Trophoblast cell (in vitro differentiated cells and primary cell): Measurements from ENCODE around the gene LZTS3.

Source experiments
- DNase-seq, 2 donors: peaks; one replicate each; pipeline ENCODE4 v3.0.0-alpha.2; 2016
- H2AFZ ChIP-seq: 2 replicates; pipeline ENCODE4 v1.6.1; 2013; ENCODE audit warnings: low read length, moderate library complexity, mild to moderate bottlenecking; ENCODE audit not compliant: insufficient read depth, poor library complexity
- H2AK5ac ChIP-seq: 2 replicates; pipeline ENCODE4 v1.6.1; 2013; ENCODE audit warnings: mild to moderate bottlenecking, low read length
- H2BK120ac ChIP-seq: 2 replicates; pipeline ENCODE4 v1.6.1; 2013; ENCODE audit warnings: low read length, mild to moderate bottlenecking, moderate library complexity; ENCODE audit not compliant: insufficient read depth, poor library complexity
- H2BK12ac ChIP-seq: 2 replicates; pipeline ENCODE4 v1.6.1; 2013; ENCODE audit warnings: mild to moderate bottlenecking, low read length, moderate library complexity
- H2BK5ac ChIP-seq: 2 replicates; pipeline ENCODE4 v1.6.1; 2013; ENCODE audit warnings: low read length, low read depth, moderate library complexity, mild to moderate bottlenecking; ENCODE audit not compliant: poor library complexity
- H3K14ac ChIP-seq: 2 replicates; pipeline ENCODE4 v1.6.1; 2013; ENCODE audit warnings: mild to moderate bottlenecking, low read length
- H3K18ac ChIP-seq: 2 replicates; pipeline ENCODE4 v1.6.1; 2013; ENCODE audit warnings: mild to moderate bottlenecking, low read length
- H3K23ac ChIP-seq: 2 replicates; pipeline ENCODE4 v1.6.1; 2013; ENCODE audit warnings: low read length
- H3K27ac ChIP-seq: 2 replicates; pipeline ENCODE4 v1.5.1; 2013; ENCODE audit warnings: low read depth, mild to moderate bottlenecking, inconsistent platforms, low read length, moderate library complexity
- H3K27me3 ChIP-seq: 2 replicates; pipeline ENCODE4 v1.6.1; 2013; ENCODE audit warnings: inconsistent platforms, mild to moderate bottlenecking, low read length, moderate library complexity; ENCODE audit not compliant: insufficient read depth
- H3K36me3 ChIP-seq, 2 experiments: 1 replicate in 1 of 2; 2 replicates in 1 of 2; pipeline ENCODE4 v1.6.1; 2013; ENCODE audit warnings: low read length in 2 of 2, mild to moderate bottlenecking in 2 of 2, moderate library complexity in 1 of 2; ENCODE audit not compliant: insufficient read depth in 2 of 2, control insufficient read depth in 1 of 2
- H3K4ac ChIP-seq: 2 replicates; pipeline ENCODE4 v1.6.1; 2013; ENCODE audit warnings: low read depth, mild to moderate bottlenecking, low read length, moderate library complexity
- H3K4me1 ChIP-seq, 2 experiments: 1 replicate in 1 of 2; 2 replicates in 1 of 2; pipeline ENCODE4 v1.6.1; 2013; ENCODE audit warnings: low read length in 2 of 2, mild to moderate bottlenecking in 2 of 2, moderate library complexity in 1 of 2; ENCODE audit not compliant: insufficient read depth in 2 of 2, control insufficient read depth in 1 of 2
- H3K4me2 ChIP-seq: 2 replicates; pipeline ENCODE4 v1.6.1; 2013; ENCODE audit warnings: inconsistent platforms, mild to moderate bottlenecking, low read length, moderate library complexity
- H3K4me3 ChIP-seq: 2 replicates; pipeline ENCODE4 v1.5.1; 2013; ENCODE audit warnings: mild to moderate bottlenecking, low read depth, low read length, inconsistent platforms
- H3K79me1 ChIP-seq: one replicate; pipeline ENCODE4 v1.6.1; 2013; ENCODE audit warnings: low read length
- H3K79me2 ChIP-seq: 2 replicates; pipeline ENCODE4 v1.6.1; 2013; ENCODE audit warnings: low read length, mild to moderate bottlenecking; ENCODE audit not compliant: control insufficient read depth, insufficient read depth, poor library complexity
- H3K9ac ChIP-seq: 2 replicates; pipeline ENCODE4 v1.6.1; 2013; ENCODE audit warnings: mild to moderate bottlenecking, low read length
- H3K9me3 ChIP-seq: 2 replicates; pipeline ENCODE4 v1.6.1; 2013; ENCODE audit warnings: low read depth, mild to moderate bottlenecking, control low read depth, inconsistent platforms, low read length; ENCODE audit not compliant: insufficient read depth
- H4K12ac ChIP-seq: 2 replicates; pipeline ENCODE4 v1.6.1; 2013; ENCODE audit warnings: low read depth, mild to moderate bottlenecking, low read length, moderate library complexity
- H4K8ac ChIP-seq: 2 replicates; pipeline ENCODE4 v1.6.1; 2013; ENCODE audit warnings: low read depth, mild to moderate bottlenecking, low read length, moderate library complexity
- H4K91ac ChIP-seq: one replicate; pipeline ENCODE4 v1.6.1; 2013; ENCODE audit warnings: low read depth, mild to moderate bottlenecking, low read length, moderate library complexity
- WGBS: extraction: QIAGEN DNeasy Blood & Tissue Kit; methylation state at CpG from one replicate; pipeline ENCODE4 v1.1.7; 2013; ENCODE audit warnings: missing lambda C conversion rate; ENCODE audit not compliant: insufficient read length, insufficient coverage; ENCODE audit errors: extremely low coverage; 5-methylcytosine and 5-hydroxymethylcytosine counted together

The LZTS3 gene

DNA sequence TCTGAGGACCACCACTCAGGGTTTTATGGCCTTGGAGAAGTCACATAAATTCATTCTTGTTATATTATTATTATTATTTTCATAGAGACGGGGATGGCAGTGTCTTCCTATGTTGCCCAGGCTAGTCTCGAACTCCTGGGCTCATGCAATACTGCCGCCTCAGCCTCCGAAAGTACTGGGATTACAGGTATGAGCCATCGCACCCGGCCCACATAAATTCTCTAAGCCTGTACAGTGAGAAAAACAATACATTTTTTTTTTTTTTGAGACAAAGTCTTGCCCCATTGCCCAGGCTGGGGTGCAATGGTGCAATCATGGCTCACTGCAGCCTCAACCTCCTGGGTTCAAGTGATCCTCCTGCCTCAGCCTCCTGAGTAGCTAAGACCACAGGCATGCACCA, 12.9 kb downstream of the LZTS3 start:
- no peak overlapping the region for H3K9ac ChIP-seq
- no peak overlapping the region for H3K27ac ChIP-seq
- no peak for DNase-seq
- H4K12ac ChIP-seq: no peak overlapping the region
- no peak overlapping the region for H3K4me3 ChIP-seq
- H3K27me3 ChIP-seq: no peaks in the 10 kb centered on the region
- H4K8ac ChIP-seq: no peak overlapping the region
- H4K91ac ChIP-seq: no peak overlapping the region
- no peak overlapping the region for H3K23ac ChIP-seq
- no peak overlapping the region for H2BK5ac ChIP-seq
- no peak overlapping the region for H2AK5ac ChIP-seq
- H3K4me1 ChIP-seq: peaks cover 5 to 6% of the 10 kb centered on the region in 2 experiments
- H3K79me1 ChIP-seq: peaks cover 4% of the 10 kb centered on the region
- H3K79me2 ChIP-seq: peaks cover 14% of the 10 kb centered on the region
- no peak overlapping the region for H3K4ac ChIP-seq
- no peak overlapping the region for H3K4me2 ChIP-seq
- WGBS: no CpG with 5 or more reads among the region's 6 CpGs
- no peak overlapping the region for H2BK12ac ChIP-seq
- no peak overlapping the region for H3K14ac ChIP-seq
- H2AFZ ChIP-seq: no peak overlapping the region
- H3K18ac ChIP-seq: no peak overlapping the region
- no peaks in the 10 kb centered on the region for H3K9me3 ChIP-seq
- H3K36me3 ChIP-seq: peaks cover 0 to 5% of the 10 kb centered on the region in 2 experiments
- no peak overlapping the region for H2BK120ac ChIP-seq

DNA sequence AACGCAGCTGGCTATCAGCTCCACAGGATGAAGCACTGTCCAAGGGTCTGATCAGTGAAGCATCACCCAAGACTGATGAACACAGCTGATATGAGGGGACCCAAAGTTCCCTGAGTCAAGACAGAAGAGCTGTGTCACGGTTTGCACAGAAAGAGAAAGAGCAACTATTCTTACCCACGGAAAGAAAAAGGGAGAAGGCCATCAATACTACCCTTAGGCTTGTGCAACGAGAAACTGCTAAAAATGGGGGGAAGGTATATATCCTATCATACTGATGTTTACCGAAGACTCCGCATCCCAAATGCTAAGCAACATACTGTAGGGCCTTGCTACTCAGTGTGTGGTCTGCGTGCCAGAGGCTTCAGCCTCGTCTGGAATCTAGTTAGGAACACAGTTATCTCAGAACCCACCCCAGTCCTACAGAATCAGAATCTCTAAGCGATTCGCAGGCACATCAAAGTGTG, 14.3 kb downstream of the LZTS3 start:
- peak in 1 of 2 donors; percentile 33 for DNase-seq
- Histone ChIP-seq H2AK5ac (peak overlapping the region; percentile 41), H3K79me1 (peaks cover 4% of the 10 kb centered on the region), H3K4me2 (peak overlapping the region; percentile 88), H4K91ac (peak overlapping the region; percentile 42), H2AFZ (no peak overlapping the region), H3K9me3 (no peaks in the 10 kb centered on the region), H3K79me2 (peaks cover 14% of the 10 kb centered on the region), H3K4me1 (peaks cover 5 to 6% of the 10 kb centered on the region in 2 experiments), H3K36me3 (peaks cover 3 to 6% of the 10 kb centered on the region in 2 experiments), H3K14ac (peak overlapping the region; percentile 68), H4K12ac (peak overlapping the region; percentile 22), H3K9ac (peak overlapping the region; percentile 92), H3K18ac (no peak overlapping the region), H3K4ac (peak overlapping the region; percentile 100), H3K27me3 (no peaks in the 10 kb centered on the region), H2BK120ac (no peak overlapping the region), H3K4me3 (peak overlapping the region; percentile 98), H2BK5ac (peak overlapping the region; percentile 2), H3K23ac (no peak overlapping the region), H4K8ac (peak overlapping the region; percentile 77), H2BK12ac (no peak overlapping the region), H3K27ac (no peak overlapping the region)
- no CpG with 5 or more reads among the region's 10 CpGs for WGBS

DNA sequence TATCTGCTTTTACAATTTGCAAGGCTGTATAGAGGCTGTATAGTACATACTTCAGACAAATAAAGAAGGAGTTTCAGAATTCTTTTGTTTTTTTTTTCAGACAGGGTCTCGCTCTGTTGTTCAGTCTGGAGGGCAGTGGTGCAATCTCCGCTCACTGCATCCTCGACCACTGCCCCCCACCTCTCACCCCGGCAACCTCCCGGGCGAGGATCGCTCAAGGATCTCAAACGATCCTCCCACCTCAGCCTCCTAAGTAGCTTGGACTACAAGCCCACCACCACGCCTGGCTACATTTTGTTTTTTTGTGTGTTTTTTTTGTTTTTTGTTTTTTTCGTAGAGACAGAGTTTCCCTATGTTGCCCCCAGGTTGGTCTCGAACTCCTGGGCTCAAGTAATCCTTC, 15.5 kb downstream of the LZTS3 start:
- peak overlapping the region; percentile 76 for H3K4ac ChIP-seq
- H3K18ac ChIP-seq: no peak overlapping the region
- no peaks in the 10 kb centered on the region for H3K9me3 ChIP-seq
- H3K4me3 ChIP-seq: no peak overlapping the region
- no peak for DNase-seq
- H2AFZ ChIP-seq: no peak overlapping the region
- no CpG with 5 or more reads among the region's 11 CpGs for WGBS
- no peaks in the 10 kb centered on the region for H3K27me3 ChIP-seq
- no peak overlapping the region for H3K14ac ChIP-seq
- H3K27ac ChIP-seq: no peak overlapping the region
- no peak overlapping the region for H4K91ac ChIP-seq
- H3K79me1 ChIP-seq: peaks cover 4% of the 10 kb centered on the region
- no peak overlapping the region for H3K4me2 ChIP-seq
- no peak overlapping the region for H2BK5ac ChIP-seq
- H3K36me3 ChIP-seq: peaks cover 3 to 6% of the 10 kb centered on the region in 2 experiments
- no peak overlapping the region for H2BK12ac ChIP-seq
- H2BK120ac ChIP-seq: no peak overlapping the region
- H4K8ac ChIP-seq: no peak overlapping the region
- H3K23ac ChIP-seq: no peak overlapping the region
- H3K4me1 ChIP-seq: peaks cover 5 to 6% of the 10 kb centered on the region in 2 experiments
- H3K9ac ChIP-seq: no peak overlapping the region
- H3K79me2 ChIP-seq: peaks cover 14% of the 10 kb centered on the region
- H2AK5ac ChIP-seq: no peak overlapping the region
- H4K12ac ChIP-seq: no peak overlapping the region

DNA sequence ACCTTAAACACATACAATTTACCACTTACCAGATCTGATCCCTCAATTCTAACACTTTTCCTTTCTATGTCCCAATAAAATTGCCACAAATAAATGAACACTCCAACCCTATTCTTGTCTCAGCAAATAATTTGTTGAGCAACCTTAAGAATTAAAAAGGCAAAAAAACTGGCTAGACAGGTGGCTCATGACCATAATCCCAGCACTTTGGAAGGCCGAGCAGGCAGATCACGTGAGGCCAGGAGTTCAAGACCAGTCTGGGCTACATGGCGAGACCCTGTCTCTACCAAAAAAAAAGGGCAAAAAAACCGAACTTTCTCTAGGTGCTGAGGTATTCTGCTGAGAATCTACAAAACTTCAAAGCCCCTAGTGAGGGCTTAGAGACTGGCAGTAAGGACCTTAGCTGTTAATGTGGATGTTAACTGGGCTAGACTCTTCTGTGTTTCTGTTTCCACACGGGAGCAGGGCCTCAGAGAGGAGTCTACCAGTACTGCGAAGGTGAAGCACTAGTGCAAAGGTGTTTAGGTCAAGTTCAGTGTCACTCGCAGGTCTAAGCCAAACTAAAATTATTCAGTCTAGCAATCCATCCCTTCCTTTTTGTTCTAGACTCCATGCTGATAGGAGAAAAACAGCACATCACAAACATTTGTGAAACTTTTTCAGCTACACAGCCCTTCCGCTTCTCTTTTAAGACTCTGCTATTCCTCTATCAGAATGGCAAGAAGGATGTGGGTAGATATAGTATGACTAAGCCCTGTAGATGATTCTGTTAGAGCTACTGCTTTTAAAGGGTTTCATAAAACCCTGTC, 16.3 kb downstream of the LZTS3 start:
- no peak overlapping the region for H2AFZ ChIP-seq
- no peak overlapping the region for H4K91ac ChIP-seq
- no peak overlapping the region for H2BK120ac ChIP-seq
- H2BK12ac ChIP-seq: no peak overlapping the region
- H3K79me1 ChIP-seq: peaks cover 4% of the 10 kb centered on the region
- H3K9me3 ChIP-seq: no peaks in the 10 kb centered on the region
- no peak overlapping the region for H3K4me2 ChIP-seq
- H4K12ac ChIP-seq: no peak overlapping the region
- H3K4ac ChIP-seq: peak overlapping the region; percentile 58
- H3K14ac ChIP-seq: no peak overlapping the region
- H2BK5ac ChIP-seq: no peak overlapping the region
- H3K27ac ChIP-seq: no peak overlapping the region
- H3K9ac ChIP-seq: no peak overlapping the region
- no CpG with 5 or more reads among the region's 8 CpGs for WGBS
- H3K23ac ChIP-seq: no peak overlapping the region
- no peak overlapping the region for H2AK5ac ChIP-seq
- peaks cover 14% of the 10 kb centered on the region for H3K79me2 ChIP-seq
- no peak overlapping the region for H3K18ac ChIP-seq
- H4K8ac ChIP-seq: no peak overlapping the region
- H3K4me1 ChIP-seq: peaks cover 5 to 6% of the 10 kb centered on the region in 2 experiments
- peaks cover 3 to 6% of the 10 kb centered on the region in 2 experiments for H3K36me3 ChIP-seq
- no peaks in the 10 kb centered on the region for H3K27me3 ChIP-seq
- no peak overlapping the region for H3K4me3 ChIP-seq
- DNase-seq: peak in 1 of 2 donors; percentile 13
